NK-92 (cell line): Measurements from ENCODE around the gene NLRP12.
"Not testable (repeated sequence)": the region's sequence is repeated elsewhere in the genome, so short reads cannot be mapped to it uniquely, and the experiment has no call there.

Experiments used
- DNase-seq: peaks from one replicate; lab custom pipeline; 2025; ENCODE audit not compliant: unreplicated experiment; lab: John Stamatoyannopoulos, UW

NLRP12 gene, protein sequence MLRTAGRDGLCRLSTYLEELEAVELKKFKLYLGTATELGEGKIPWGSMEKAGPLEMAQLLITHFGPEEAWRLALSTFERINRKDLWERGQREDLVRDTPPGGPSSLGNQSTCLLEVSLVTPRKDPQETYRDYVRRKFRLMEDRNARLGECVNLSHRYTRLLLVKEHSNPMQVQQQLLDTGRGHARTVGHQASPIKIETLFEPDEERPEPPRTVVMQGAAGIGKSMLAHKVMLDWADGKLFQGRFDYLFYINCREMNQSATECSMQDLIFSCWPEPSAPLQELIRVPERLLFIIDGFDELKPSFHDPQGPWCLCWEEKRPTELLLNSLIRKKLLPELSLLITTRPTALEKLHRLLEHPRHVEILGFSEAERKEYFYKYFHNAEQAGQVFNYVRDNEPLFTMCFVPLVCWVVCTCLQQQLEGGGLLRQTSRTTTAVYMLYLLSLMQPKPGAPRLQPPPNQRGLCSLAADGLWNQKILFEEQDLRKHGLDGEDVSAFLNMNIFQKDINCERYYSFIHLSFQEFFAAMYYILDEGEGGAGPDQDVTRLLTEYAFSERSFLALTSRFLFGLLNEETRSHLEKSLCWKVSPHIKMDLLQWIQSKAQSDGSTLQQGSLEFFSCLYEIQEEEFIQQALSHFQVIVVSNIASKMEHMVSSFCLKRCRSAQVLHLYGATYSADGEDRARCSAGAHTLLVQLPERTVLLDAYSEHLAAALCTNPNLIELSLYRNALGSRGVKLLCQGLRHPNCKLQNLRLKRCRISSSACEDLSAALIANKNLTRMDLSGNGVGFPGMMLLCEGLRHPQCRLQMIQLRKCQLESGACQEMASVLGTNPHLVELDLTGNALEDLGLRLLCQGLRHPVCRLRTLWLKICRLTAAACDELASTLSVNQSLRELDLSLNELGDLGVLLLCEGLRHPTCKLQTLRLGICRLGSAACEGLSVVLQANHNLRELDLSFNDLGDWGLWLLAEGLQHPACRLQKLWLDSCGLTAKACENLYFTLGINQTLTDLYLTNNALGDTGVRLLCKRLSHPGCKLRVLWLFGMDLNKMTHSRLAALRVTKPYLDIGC

DNA sequence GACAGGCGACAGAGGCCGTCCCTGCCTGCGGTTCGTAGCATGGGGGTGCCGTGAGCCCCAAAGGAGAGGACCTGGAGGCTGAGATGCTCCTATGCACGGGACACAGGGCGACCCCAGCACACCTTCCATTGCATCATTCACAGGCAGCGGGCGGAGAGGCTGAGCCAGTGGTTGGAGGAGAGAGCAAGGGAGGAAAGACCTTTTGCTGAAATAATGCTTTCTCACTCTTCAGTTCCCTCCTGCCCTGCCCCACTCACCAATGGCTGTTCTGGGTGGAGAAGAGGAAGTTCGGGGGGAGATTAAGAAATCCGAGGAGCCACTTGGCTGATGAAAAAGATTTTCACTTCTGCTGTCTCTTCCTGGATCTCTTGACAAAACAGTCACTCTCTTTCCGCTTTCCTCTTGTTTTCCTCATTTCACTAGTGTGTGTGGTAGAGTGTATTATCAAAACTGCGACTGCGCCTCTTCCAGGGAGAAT is at the start of gene NLRP12:
Gene NLRP12 (minus strand): TSS at position 181 of the 478 bp plus-strand sequence. CDS start 140 bp downstream, at position 41.
- no peak for DNase-seq

DNA sequence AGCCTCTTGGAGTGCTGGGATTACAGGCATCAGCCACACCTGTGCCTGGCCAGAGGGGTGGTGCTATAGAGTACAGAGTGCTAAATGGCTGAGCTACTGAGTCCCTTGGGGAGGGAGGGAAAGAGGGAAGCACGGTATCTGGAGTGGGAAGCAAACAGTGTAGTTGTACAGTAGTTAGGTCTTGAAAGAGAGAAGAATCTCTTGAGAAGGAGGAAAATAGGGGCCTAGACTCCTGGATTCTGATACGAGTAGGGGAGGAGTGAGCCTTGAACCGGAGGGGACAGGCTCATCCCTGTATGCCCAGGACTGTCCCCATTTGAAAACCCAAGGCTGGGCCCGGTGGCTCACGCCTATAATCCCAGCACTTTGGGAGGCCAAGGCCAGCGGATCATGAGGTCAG is 48.6 kb upstream of the NLRP12 start:
- no peak for DNase-seq

DNA sequence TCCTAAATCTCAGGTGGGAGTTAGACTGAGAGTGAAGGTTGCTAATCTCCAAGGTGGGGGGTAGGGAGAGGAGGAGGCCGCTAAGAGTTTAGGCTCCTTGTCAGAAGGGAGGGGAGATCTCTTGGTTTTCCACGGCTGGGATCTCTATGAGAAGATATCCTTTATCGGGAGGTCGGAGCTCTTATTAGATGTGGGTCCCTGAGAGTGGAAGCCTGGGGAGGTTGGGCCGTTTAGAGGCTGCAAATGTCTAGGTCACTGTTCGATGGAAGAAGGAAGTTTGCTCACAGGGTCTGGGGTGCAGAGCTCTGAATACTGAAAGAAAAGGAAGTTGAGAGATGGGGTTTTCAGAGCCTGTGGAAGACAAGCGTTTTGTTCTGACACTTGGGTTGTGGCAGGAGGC is 47.3 kb upstream of the NLRP12 start:
- no peak for DNase-seq

DNA sequence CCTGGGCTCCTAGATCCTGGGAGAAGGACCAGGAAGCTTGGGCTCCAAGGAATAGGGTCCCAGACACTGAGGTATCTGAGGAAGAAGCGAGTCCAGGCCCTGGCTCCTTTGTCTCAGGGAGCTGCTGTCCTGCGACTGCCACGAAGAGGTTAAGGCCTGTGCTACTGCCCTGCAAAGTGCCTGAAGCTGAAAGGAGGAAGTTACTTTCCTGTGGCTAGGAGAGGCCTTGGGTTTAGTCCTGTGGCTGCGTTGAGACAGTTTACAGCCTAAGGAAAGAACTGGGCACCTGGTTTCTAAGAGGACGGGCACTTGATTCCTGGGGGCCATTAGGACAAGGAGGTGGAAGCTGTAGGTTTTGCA is 46.4 kb upstream of the NLRP12 start:
- DNase-seq = no peak

DNA sequence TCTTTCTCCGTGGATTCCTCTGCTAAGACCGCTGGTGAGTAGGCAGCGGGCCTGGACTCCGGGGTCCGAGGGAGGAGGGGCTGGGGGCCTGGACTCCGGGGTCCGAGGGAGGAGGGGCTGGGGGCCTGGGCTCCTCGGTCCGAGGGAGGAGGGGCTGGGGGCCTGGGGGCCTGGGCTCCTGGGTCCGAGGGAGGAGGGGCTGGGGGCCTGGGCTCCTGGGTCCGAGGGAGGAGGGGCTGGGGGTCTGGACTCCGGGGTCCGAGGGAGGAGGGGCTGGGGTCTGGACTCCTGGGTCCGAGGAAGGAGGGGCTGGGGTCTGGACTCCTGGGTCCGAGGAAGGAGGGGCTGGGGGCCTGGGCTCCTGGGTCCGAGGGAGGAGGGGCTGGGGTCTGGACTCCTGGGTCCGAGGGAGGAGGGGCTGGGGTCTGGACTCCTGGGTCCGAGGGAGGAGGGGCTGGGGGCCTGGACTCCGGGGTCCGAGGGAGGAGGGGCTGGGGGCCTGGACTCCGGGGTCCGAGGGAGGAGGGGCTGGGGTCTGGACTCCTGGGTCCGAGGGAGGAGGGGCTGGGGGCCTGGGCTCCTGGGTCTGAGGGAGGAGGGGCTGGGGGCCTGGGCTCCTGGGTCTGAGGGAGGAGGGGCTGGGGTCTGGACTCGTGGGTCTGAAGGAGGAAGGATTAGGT is 45.8 kb upstream of the NLRP12 start:
- not testable (repeated sequence) for DNase-seq

DNA sequence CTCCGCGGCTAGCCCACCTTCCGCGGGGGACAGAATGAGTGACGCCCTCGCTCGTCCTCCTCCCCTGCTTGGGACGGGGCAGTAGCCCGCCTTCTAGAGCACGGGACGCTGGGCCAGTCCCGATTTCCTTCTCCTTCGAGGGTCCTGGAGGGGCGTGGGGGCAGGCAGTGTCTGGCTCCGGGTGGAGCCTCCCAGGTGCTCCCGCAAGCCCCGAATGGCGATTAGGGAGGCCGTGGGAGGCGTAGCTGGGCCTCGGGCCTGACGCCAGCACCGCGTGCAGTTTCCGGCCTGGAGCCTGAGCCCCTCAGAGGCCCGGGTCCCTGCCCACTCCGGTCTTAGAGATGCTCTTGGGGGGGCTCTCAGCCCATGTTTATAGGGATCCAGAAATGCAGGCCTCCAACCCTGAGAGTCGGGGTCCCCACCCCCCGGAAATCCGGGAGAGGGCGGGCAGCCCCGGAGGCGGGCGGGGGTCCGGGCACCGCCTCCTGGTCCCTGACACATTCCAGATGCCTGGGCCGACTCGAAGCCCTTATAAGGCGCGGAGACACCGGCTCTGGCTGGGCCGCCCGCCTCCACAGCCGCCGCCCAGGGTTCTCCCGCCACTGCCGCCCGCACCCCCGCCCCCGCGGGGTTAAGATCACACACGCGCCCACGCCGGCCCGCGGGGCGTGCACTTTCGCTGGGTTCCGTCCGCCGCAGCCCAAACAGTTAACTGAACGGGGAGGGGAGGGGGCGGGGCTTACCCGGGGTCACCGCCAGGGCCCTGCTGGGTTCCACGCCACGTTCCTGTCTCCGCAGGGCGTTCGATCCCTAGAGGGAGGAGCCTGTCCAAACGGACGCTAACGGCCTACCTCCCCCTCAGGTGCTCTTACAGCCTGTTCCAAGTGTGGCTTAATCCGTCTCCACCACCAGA is 45.0 kb upstream of the NLRP12 start:
- peak; percentile 50 for DNase-seq

DNA sequence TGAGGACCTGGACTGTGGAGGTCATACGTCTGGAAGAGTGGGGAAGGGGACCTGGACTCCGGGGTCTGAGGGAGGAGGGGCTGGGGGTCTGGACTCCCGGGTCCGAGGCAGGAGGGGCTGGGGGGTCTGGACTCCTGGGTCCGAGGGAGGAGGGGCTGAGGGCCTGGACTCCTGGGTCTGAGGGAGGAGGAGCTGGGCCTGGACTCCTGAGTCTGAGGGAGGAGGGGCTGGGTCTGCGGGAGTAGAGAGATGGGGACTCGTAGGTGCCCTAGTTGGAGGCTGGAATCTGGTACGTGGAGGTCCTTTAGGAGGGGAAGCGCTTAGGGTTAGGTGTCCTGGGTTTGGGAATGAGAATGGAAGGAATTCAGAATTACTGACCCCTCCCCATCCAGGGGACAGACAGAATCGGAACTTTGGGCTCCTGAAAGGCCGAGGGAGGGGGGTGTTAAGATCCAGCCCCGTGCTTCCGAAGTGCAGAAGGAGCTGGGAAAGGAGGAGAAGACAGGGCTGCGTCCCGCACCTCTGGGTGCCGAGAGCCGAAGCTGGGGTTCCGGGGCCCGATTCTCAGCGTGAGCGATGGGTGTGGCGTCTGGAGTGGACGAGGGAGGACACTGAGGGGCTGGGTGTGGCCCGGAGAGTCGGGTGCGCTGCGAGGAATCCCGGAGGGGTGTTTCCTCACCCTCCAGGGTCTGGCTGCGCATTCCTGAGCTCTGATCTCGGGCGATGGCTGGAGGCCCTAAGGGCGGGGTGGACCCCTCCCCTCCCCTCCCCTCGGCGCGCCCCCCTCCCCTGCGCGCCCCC is 44.2 kb upstream of the NLRP12 start:
- no peak for DNase-seq

DNA sequence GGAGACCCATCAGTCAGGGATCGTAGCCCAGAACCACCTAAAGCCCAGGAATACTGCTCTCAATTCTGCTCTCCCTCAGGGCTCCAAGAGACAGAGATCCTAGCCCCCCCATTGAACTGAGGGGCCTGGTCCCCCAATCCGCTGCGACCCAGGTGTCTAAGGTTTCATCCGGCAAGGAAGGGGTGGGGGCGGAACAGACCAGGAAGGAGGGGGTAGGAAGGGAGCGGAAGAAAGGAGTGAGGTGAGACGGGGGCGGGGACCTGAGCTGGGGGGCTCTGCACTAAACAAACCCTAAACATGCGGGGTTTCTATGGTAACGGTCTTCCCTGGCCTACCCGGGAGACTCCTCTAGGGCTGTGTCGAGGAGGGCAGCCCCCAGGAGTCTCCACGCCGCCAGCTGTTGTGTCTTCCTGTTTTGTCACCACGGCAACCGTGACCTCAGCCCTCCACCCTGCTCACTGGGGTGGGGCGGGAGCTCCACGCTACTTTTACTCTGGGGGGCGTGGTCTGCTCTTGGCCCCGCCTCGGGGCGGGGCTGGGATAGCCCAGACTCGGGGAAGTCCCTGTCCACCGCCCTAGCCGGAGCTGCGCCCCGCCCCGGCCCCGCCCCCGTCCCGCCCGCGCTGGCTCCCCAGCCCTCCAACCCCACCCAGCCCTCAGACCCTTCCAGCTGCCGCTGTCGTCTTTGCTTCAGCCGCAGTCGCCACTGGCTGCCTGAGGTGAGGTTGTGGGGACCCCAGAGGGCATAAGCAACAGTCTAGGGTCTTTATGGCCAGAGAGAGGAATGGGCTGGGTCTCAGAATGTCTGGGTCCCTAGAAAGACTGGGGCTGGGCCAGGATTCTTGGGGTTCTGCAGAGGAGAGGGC is 43.3 kb upstream of the NLRP12 start, which contains the start of gene MYADM:
Gene MYADM (plus strand): TSS at position 659 of the 866 bp plus-strand sequence. CDS start 5,647 bp downstream, outside the sequence.
- peak; percentile 97 for DNase-seq

DNA sequence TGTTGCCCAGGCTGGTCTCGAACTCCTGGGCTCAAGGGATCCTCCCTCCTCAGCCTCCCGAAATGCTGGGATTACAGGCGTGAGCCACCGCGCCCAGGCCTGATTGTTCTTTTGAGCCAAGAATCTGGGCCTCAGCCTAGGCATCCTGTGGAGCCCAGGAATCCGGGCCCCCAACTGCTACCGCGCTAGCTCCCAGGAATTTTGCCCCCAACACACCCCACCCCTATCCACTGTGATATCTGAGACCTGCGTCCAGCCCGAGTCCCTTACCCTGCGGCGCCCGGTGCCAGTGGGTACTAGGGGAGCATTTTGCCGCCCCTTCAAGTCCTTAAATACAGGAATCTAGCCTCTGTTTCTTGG is 42.7 kb upstream of the NLRP12 start:
- no peak for DNase-seq

DNA sequence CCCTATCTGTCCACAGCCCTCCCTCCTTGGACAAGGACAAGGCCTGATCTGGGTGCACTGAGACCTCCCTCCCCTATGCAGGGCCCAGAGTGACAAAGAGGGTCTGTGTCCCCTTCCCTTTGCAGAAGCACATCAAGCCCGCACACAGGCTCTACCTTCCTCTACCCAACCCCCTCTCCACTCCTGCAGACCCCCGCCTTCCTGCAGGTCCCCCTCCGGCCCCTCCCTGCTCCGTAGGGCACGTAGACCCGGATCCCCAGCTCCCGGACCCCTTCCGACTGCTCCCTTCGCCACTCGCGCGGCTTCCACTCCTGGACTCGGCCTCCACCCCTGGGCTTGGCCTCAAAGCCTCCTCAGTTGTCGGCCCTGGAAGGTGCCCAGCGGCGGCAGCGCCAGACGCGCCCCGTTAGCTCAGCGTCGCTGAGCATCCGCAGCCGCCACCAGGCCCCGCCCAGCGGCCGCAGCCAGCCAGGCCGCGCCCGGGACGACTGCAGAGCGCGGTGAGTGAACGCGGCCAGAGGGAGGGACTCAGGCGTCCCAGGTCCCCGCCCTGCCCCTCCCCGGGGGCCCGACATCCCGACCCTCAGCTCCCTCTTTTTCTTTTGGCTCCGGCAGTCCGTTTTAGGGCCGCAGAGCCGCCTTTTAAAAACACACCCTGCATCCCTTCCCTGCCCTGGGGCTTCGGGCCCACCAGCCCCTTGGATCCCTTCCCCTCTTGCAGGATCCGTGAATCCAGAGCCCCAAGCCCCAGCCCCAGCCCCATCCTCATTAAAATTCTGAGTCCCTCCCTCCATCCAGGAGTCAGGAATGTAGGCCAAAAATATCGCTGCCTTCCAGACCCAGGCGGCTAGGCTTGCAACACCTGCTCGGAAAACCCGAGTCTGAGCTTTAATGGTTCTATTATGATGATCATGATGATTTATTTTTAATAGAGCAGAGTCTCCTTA is 42.1 kb upstream of the NLRP12 start:
- no peak for DNase-seq

DNA sequence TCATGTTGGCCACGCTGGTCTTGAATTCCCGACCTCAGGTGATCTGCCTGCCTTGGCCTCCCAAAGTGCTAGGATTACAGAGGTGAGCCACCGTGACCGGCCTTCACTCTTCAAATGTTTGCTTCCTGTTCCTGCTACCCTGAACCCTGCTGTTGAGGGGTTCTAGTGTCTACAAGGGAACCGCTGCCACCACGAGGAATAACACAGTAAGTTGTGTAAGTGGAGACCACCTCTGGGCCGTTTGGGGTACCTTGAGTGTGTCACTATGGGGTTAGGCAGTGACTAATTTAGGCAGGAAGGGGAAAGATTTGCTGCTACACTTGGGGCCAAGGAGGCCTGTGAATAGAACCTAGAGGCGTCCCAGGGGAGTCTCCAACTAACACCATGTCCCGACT is 41.4 kb upstream of the NLRP12 start:
- DNase-seq = no peak

DNA sequence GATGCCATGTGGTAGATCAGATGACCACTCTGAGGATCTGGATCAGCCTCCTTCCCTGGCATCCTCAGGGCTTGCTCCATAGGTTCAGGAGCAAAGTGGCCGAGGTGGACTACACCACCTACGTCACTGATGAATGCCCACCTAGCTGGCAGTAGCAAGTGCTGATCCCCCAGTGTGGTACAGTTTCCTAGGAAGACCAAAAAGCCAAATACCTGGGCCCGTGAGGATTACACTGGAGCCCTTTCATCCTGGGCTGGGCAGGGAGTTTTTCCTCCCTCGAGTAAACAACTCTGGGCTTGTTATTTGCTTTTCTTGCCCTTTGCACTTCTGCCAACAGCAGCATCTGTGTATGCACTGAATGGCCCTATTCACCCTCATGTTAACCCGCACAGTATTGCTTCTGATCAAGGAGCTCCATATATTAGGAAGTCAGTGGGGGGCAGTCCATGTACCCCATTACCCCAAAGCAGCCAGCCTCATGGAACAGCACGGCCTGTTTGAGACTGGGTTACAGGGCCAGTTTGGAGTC is 40.3 kb upstream of the NLRP12 start:
- DNase-seq = no peak

DNA sequence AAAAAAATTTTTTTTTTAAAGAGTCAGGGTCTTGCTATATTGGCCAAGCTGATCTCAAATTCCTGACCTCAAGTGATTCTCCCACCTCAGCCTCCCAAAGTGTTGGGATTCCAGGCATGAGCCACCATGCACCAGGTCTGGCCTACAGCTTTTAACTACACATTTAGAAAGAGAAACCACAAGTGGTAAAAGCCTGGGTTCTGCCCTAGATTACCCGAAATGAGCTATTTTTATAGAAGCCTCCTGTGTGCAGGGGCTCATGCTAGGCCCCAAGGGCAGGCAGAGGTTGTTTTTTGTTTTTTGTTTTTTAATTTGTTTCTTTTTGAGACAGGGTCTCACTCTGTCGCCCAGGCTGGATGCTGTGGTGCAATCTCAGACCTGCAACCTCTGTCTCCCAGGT is 29.6 kb upstream of the NLRP12 start:
- no peak for DNase-seq

DNA sequence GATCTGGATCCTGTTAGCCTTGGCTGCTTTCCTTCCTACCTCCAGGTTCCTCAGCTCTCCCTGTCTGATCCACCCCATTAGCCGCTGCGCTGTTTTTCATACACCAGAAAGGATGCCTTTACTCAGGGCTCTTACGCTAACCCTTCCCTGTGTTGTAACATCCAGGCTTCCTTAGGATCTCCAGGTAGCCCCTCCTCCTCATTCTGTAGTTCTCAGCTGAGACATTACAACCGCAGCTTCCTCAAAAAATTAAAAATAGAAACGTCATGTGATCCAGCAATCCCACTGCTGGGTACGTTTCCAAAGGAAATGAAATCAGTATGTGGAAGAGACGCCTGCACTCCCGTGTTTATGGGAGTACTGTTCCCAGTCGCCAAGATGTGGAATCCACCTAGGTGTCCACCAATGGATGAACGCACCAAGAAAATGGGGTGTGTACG is 25.1 kb upstream of the NLRP12 start:
- DNase-seq = no peak

DNA sequence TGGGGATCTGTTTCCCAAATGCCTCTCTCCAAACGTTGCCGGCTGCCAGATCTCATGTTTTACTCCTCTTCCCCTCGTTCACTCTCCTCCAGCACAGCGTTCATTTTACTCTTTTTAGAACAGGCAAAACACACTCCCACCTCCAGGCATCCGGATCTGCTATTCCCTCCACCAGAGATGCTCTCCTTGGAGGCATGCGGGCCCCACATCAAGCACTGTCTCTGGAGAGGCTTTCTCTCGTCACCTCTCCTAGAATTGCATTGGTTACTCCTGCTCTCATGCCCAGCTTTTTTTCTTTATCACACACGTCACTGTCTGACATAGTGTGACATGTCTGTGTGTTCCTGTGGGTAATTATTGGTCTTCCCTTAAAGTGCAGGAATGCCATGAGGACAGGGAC is 23.4 kb upstream of the NLRP12 start:
- no peak for DNase-seq

DNA sequence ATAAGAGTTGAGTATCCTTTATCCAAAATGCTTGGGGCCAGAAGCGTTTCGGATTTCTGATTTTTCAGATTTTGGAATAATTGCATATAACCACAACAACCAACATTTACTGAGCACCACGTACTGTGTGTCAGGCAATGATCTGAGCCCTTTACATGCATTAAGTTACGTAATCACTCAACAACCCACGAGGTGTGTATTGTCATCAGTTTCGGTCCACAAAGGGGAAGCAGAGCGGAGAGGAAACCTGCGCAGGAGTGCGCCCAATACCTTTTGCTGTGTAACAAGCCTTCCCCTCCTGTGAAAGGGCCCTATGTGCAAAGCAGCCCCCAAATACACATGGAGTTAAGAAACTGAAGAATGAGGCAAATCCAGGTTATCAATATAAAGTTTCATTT is 20.7 kb upstream of the NLRP12 start:
- no peak for DNase-seq

DNA sequence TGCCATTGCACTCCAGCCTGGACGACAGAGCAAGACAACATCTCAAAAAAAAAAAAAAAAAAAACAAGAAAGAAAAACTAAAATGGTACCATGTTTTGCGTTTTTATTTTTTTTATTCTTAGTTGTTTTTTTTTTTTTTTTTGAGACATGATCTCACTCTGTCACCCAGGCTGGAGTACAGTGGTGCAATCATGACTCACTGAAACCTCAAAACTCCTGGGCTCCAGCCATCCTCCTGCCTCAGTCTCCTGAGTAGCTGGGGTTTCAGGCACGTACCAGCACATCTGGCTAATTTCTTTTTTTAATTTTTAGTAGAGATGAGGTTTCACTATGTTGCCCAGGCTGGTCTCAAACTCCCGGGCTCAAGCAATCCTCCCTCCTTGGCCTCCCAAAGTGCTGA is 16.8 kb upstream of the NLRP12 start:
- DNase-seq = not testable (repeated sequence)
